Gastrocnemius medialis (tissue), 4 donors: ENCODE data around the gene KTN1. TPM values are rescaled to one million over a fixed set of nuclear protein-coding genes. Genes with fewer than 3 reads are reported as not detected.

ENCODE experiments used
- ATAC-seq, 2 donors: fragments of 150-250 bp; one replicate each; pipeline ENCODE4 v1.9.1; 2016
- DNase-seq, 2 donors: peaks; one replicate each; pipeline ENCODE4 v3.0.0-alpha.2; 2019
- H3K27ac ChIP-seq, 4 donors: fragments of 200-600 bp; sonication (generic); 1 replicate in 1 of 4; 2 replicates in 3 of 4; pipeline ENCODE4 v1.5.1; 2016 to 2018; ENCODE audit warnings: mild to moderate bottlenecking in 2 of 4, moderate library complexity in 1 of 4
- H3K27me3 ChIP-seq, 3 donors: fragments of 200-600 bp; sonication (generic) in 2 of 3; 1 replicate in 1 of 3; 2 replicates in 2 of 3; pipeline versions ENCODE4 v1.5.1 to v1.6.0; 2016 to 2019; ENCODE audit warnings: mild to moderate bottlenecking in 1 of 3, moderate library complexity in 1 of 3
- H3K36me3 ChIP-seq, 2 donors: fragments of 200-600 bp; sonication (generic) in 1 of 2; one replicate each; pipeline ENCODE4 v1.5.1; 2017 to 2018
- H3K4me1 ChIP-seq, 2 donors: fragments of 200-600 bp; sonication (generic) in 1 of 2; one replicate each; pipeline ENCODE4 v1.5.1; 2016 to 2017; ENCODE audit warnings: mild to moderate bottlenecking in 2 of 2
- H3K4me3 ChIP-seq, 4 donors: fragments of 200-600 bp; sonication (generic) in 3 of 4; 1 replicate in 1 of 4; 2 replicates in 3 of 4; pipeline ENCODE4 v1.5.1; 2016 to 2019; ENCODE audit warnings: mild to moderate bottlenecking in 2 of 4
- H3K9me3 ChIP-seq, 3 donors: fragments of 200-600 bp; sonication (generic) in 2 of 3; 1 replicate in 1 of 3; 2 replicates in 2 of 3; pipeline ENCODE4 v1.5.1; 2016 to 2019
- CTCF ChIP-seq, 5 experiments: fragments of 450-650 bp in 3 of 5; fragments of 200-600 bp in 2 of 5; sonication (generic) in 2 of 5; IDR thresholded peaks in 4 of 5; conservative IDR thresholded peaks in 1 of 5; 1 replicate in 4 of 5; 2 replicates in 1 of 5; pipeline ENCODE4 v1.5.1; 2016 to 2019; ENCODE audit warnings: antibody characterized with exemption in 5 of 5, mild to moderate bottlenecking in 3 of 5, moderate library complexity in 3 of 5
- POLR2A ChIP-seq, 2 donors: fragments of 450-650 bp; IDR thresholded peaks; one replicate each; pipeline ENCODE4 v1.6.1; 2017; ENCODE audit warnings: antibody characterized with exemption in 2 of 2, mild to moderate bottlenecking in 2 of 2, moderate library complexity in 2 of 2
- in situ Hi-C, 4 donors: fragments of 200-750 bp; cut with MboI; loops; one replicate each; pipeline versions ENCODE4 v1.15.0 to v1.8.0; 2017; ENCODE audit warnings: low sequenced_read_pairs in 4 of 4
- intact Hi-C: fragments of 100-400 bp; cut with DNase I; formaldehyde crosslinking; loops from one replicate; pipeline ENCODE4 v1.15.1; 2023; ENCODE audit warnings: low total_unique reads
- total RNA-seq, 4 donors: library from RNA; depleted of rRNA; stranded (reverse); fragments of >200 nt; gene quantifications; one replicate each; pipeline versions ENCODE4 v1.1.0 to v1.2.3, GENCODE V29; 2016

The KTN1 gene
- total RNA-seq, 4 donors from 2014 or later: 256 to 373 (median 327) TPM

DNA sequence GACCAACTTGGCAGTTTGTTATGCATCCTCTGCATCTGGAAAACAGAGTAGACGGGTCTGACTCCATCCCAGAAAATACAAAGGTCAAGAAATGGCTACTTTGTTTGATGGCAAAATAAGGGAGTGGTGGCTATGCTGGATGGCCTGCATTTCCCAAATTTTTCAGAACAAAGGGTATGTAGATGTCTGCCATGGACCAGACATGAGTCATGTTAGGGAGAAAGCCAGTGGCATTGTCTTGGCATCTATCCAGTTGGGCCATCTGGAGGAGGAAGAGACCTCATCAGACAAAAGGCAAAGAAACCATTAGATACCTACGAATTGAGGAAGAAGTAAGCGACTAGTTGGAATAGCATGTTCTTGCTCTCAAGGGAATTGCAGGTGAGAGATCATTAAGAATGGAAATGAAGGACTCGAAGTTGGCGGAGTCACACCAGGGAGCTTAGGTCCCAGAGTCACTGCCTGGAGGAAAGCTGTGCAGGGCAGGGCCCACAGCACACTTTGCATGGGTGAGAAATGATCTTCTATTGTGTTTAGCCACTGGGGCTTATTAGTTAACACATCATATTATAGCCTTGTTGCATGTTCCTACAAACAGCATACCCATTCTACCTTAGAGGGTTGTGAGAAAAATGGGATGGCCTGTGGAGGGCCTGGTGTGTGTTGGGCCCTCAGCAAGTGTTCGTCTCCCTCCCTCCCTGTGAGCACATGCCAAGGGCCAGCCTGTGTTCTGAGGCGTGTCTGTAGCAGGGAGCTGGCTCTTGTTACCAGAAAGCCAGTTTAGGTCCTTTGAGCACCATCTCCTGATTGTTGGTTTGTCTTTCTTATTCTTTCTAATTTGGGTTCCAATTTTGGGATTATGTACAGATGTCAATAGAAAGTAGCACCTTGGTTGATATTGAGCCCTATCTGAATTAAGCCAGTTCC lies 119.4 kb downstream of the KTN1 start:
- Histone ChIP-seq H3K27me3 (no peaks in the 10 kb centered on the region), H3K9me3 (no peaks in the 10 kb centered on the region), H3K4me3 (no peak overlapping the region), H3K27ac (no peak overlapping the region), H3K36me3 (no peaks in the 10 kb centered on the region), H3K4me1 (no peaks in the 10 kb centered on the region)
- intact Hi-C loops: no loop called here
- DNase-seq: no peak
- no peak for ATAC-seq
- TF ChIP-seq CTCF (IDR thresholded peaks at IDR 0.05 in 4 of 5, conservative IDR thresholded peaks at IDR 0.05 in 1 of 5) (no peak), POLR2A (IDR thresholded peaks at IDR 0.05) (no peak)
- in situ Hi-C loops: loop anchor here (10.0 to 25.0 kb wide), 4 partner anchors 635 to 763 kb away; no protein-coding TSS in a partner anchor

GRCh38 chr14:55701638-55702037 lies 121.6 kb downstream of the KTN1 start:
- DNase-seq (no peak), ATAC-seq (no peak)
- Histone ChIP-seq H3K9me3 (no peaks in the 10 kb centered on the region), H3K36me3 (no peaks in the 10 kb centered on the region), H3K4me3 (no peak overlapping the region), H3K4me1 (no peaks in the 10 kb centered on the region), H3K27me3 (no peaks in the 10 kb centered on the region), H3K27ac (no peak overlapping the region)
- TF ChIP-seq POLR2A (IDR thresholded peaks at IDR 0.05): no peak
- TF ChIP-seq CTCF (IDR thresholded peaks at IDR 0.05 in 4 of 5, conservative IDR thresholded peaks at IDR 0.05 in 1 of 5): no peak
- in situ Hi-C loops: loop anchor here (10.0 to 25.0 kb wide), 4 partner anchors 633 to 761 kb away; no protein-coding TSS in a partner anchor
- intact Hi-C loops: no loop called here

DNA sequence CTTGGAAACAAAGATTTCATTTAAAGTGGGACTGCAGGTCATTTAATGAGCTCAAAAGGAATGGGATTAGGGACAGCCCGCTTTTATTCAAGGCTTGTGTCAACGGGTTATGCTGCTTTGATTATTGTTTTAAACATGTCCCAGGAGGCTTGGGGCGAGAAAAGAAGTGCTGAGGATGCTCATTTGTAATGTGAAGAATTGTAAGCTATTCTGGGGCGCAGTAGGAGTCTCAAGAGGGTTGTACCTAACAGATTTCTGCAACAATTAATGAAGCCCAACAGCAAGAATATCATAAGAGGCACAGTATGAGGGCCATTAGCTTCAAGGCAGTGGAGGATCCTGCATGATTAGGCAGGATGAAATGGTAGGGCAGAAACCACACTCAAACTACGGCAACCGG lies 122.5 kb downstream of the KTN1 start:
- DNase-seq: no peak
- in situ Hi-C loops: loop anchor here (10.0 to 25.0 kb wide), 4 partner anchors 632 to 760 kb away; no protein-coding TSS in a partner anchor
- Histone ChIP-seq H3K36me3 (no peaks in the 10 kb centered on the region), H3K4me1 (peaks cover 0 to 3% of the 10 kb centered on the region in 2 donors), H3K27ac (no peak overlapping the region), H3K9me3 (no peaks in the 10 kb centered on the region), H3K4me3 (no peak overlapping the region), H3K27me3 (no peaks in the 10 kb centered on the region)
- TF ChIP-seq POLR2A (IDR thresholded peaks at IDR 0.05) (no peak), CTCF (IDR thresholded peaks at IDR 0.05 in 4 of 5, conservative IDR thresholded peaks at IDR 0.05 in 1 of 5) (no peak)
- ATAC-seq: no peak
- intact Hi-C loops: no loop called here

- intact Hi-C loops: loop anchor here (5.0 kb wide), 1 partner anchor 413 kb away; the partner anchor contains the start of gene PELI2
Measured at GRCh38 chr14:55704654-55705053, 124.6 kb downstream of the KTN1 start.

More at GRCh38 chr14:55704654-55705053, 124.6 kb downstream of the KTN1 start:
- ATAC-seq: no peak
- no peak for DNase-seq
- no peaks in the 10 kb centered on the region for H3K27me3 ChIP-seq
- H3K9me3 ChIP-seq: no peaks in the 10 kb centered on the region
- no peak overlapping the region for H3K27ac ChIP-seq
- TF ChIP-seq POLR2A (IDR thresholded peaks at IDR 0.05) (no peak), CTCF (IDR thresholded peaks at IDR 0.05 in 4 of 5, conservative IDR thresholded peaks at IDR 0.05 in 1 of 5) (no peak)
- H3K4me1 ChIP-seq: peaks cover 0 to 3% of the 10 kb centered on the region in 2 donors
- H3K36me3 ChIP-seq: no peaks in the 10 kb centered on the region
- in situ Hi-C loops: loop anchor here (10.0 to 25.0 kb wide), 4 partner anchors 630 to 758 kb away; no protein-coding TSS in a partner anchor
- no peak overlapping the region for H3K4me3 ChIP-seq
